Mesenchymal stem cell (in vitro differentiated cells and primary cell): ENCODE data around the gene ZRANB2.

Experiments
- DNase-seq: peaks from one replicate; pipeline ENCODE4 v3.0.0-alpha.2; 2013
- H2AFZ ChIP-seq: one replicate; pipeline ENCODE4 v1.6.1; 2013; ENCODE audit warnings: low read depth, mild to moderate bottlenecking, control low read depth, inconsistent platforms, low read length, moderate library complexity
- H2AK5ac ChIP-seq: 2 replicates; pipeline ENCODE4 v1.6.1; 2013; ENCODE audit warnings: low read length, moderate library complexity, mild to moderate bottlenecking, inconsistent platforms; ENCODE audit not compliant: severe bottlenecking
- H2BK120ac ChIP-seq: one replicate; pipeline ENCODE4 v1.6.1; 2013; ENCODE audit warnings: low read depth, mild to moderate bottlenecking, inconsistent platforms, low read length, moderate library complexity
- H2BK12ac ChIP-seq, 2 experiments: one replicate each; pipeline ENCODE4 v1.6.1; 2013; ENCODE audit warnings: inconsistent platforms in 2 of 2, low read length in 2 of 2, mild to moderate bottlenecking in 2 of 2, moderate library complexity in 2 of 2, control low read depth in 1 of 2
- H2BK15ac ChIP-seq: one replicate; pipeline ENCODE4 v1.6.1; 2013; ENCODE audit warnings: mild to moderate bottlenecking, low read depth, inconsistent platforms; ENCODE audit not compliant: poor library complexity, severe bottlenecking
- H2BK5ac ChIP-seq: 2 replicates; pipeline ENCODE4 v1.6.1; 2013; ENCODE audit warnings: low read depth, mild to moderate bottlenecking, low read length, control low read depth, inconsistent platforms; ENCODE audit not compliant: poor library complexity, severe bottlenecking
- H3K14ac ChIP-seq, 2 experiments: one replicate each; pipeline ENCODE4 v1.6.1; 2013; ENCODE audit warnings: inconsistent platforms in 2 of 2, low read length in 2 of 2, control low read depth in 1 of 2, mild to moderate bottlenecking in 1 of 2, moderate library complexity in 1 of 2
- H3K18ac ChIP-seq, 2 experiments: one replicate each; pipeline ENCODE4 v1.6.1; 2013; ENCODE audit warnings: inconsistent platforms in 2 of 2, low read length in 2 of 2, control low read depth in 1 of 2, low read depth in 1 of 2, mild to moderate bottlenecking in 1 of 2
- H3K23ac ChIP-seq, 2 experiments: one replicate each; pipeline ENCODE4 v1.6.1; 2013; ENCODE audit warnings: inconsistent platforms in 2 of 2, low read length in 2 of 2, mild to moderate bottlenecking in 2 of 2, moderate library complexity in 2 of 2, control low read depth in 1 of 2
- H3K27ac ChIP-seq: 2 replicates; pipeline ENCODE4 v1.5.1; 2013; ENCODE audit warnings: mild to moderate bottlenecking, moderate library complexity, low read length, control low read depth, inconsistent platforms; ENCODE audit not compliant: poor library complexity, severe bottlenecking
- H3K27me3 ChIP-seq, 2 experiments: 2 replicates each; pipeline versions ENCODE4 v1.6.1 to v1.7.0; 2013; ENCODE audit warnings: low read length in 2 of 2, mild to moderate bottlenecking in 2 of 2, moderate library complexity in 2 of 2, control low read depth in 1 of 2, inconsistent platforms in 1 of 2; ENCODE audit not compliant: control insufficient read depth in 1 of 2, insufficient read depth in 1 of 2
- H3K36me3 ChIP-seq, 2 experiments: 2 replicates each; pipeline versions ENCODE4 v1.6.1 to v1.7.0; 2013; ENCODE audit warnings: low read length in 2 of 2, control low read depth in 1 of 2, inconsistent platforms in 1 of 2, low read depth in 1 of 2, mild to moderate bottlenecking in 1 of 2; ENCODE audit not compliant: insufficient read depth in 2 of 2, control insufficient read depth in 1 of 2
- H3K4ac ChIP-seq, 2 experiments: one replicate each; pipeline ENCODE4 v1.6.1; 2013; ENCODE audit warnings: inconsistent platforms in 2 of 2, low read length in 2 of 2, mild to moderate bottlenecking in 2 of 2, moderate library complexity in 2 of 2, control low read depth in 1 of 2, low read depth in 1 of 2
- H3K4me1 ChIP-seq: 2 replicates; pipeline ENCODE4 v1.6.1; 2013; ENCODE audit warnings: low read depth, low read length, control low read depth; ENCODE audit not compliant: control insufficient read depth, insufficient read depth
- H3K4me2 ChIP-seq: 2 replicates; pipeline ENCODE4 v1.6.1; 2013; ENCODE audit warnings: low read length, mild to moderate bottlenecking, inconsistent platforms; ENCODE audit not compliant: poor library complexity, severe bottlenecking
- H3K4me3 ChIP-seq, 2 experiments: 2 replicates each; pipeline versions ENCODE4 v1.5.1 to v1.7.0; 2013; ENCODE audit warnings: low read length in 2 of 2, mild to moderate bottlenecking in 2 of 2, control low read depth in 1 of 2, low read depth in 1 of 2; ENCODE audit not compliant: insufficient read depth in 1 of 2
- H3K79me1 ChIP-seq: replicated peaks from 2 replicates; pipeline ENCODE4 v1.6.1; 2013; ENCODE audit warnings: mild to moderate bottlenecking, control low read depth, low read length, inconsistent platforms; ENCODE audit not compliant: poor library complexity, severe bottlenecking
- H3K9ac ChIP-seq: 2 replicates; pipeline ENCODE4 v1.7.0; 2013; ENCODE audit warnings: mild to moderate bottlenecking, low read length, moderate library complexity
- H3K9me3 ChIP-seq: 2 replicates; pipeline ENCODE4 v1.7.0; 2013; ENCODE audit warnings: mild to moderate bottlenecking, low read length; ENCODE audit not compliant: control insufficient read depth
- H4K8ac ChIP-seq: one replicate; pipeline ENCODE4 v1.6.1; 2013; ENCODE audit warnings: inconsistent platforms, mild to moderate bottlenecking, low read length, moderate library complexity
- H4K91ac ChIP-seq: one replicate; pipeline ENCODE4 v1.6.1; 2013; ENCODE audit warnings: mild to moderate bottlenecking, low read length, inconsistent platforms
- WGBS: methylation state at CpG from one replicate; pipeline ENCODE4 v1.1.7; 2013; ENCODE audit warnings: mixed read lengths; 5-methylcytosine and 5-hydroxymethylcytosine counted together

The ZRANB2 gene

DNA sequence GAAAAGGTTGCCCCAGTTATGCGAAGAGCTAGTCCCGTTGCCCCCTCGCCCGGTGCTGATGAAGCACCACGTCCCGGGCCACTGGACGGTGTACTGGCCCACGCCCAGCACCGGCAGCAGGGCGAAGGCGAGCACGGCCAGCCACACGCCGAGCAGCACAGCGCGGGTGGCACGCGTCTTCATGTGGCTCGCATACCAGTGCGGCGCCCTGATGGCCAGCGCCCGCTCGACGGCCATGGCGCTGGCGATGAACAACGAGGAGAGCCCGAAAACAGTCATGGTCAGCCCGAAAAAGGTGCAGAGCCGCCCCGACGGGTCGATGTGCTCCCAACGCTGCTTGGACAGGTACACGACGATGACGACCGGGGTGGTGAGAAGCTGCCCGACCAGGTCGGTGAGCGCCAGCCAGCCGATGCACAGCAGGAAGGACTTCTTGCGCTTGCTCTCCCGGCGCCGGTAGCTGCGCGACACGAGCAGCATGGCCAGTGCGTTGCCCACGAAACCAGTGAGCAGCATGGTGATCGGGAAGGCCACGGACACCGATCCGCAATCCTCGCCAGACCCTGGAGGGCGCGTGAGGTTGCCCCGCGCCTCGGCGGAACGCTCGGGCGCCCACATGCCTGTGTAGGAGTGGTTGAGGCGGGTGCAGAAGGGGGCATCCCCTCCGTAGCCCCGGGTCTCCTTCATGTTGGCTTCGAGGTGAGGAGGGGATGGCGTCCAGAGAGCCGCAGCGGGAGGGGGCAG lies 33.8 kb downstream of the ZRANB2 start:
- no peaks in the 10 kb centered on the region for H3K36me3 ChIP-seq
- 41% methylated on average over 49 of the region's 73 CpGs for WGBS

DNA sequence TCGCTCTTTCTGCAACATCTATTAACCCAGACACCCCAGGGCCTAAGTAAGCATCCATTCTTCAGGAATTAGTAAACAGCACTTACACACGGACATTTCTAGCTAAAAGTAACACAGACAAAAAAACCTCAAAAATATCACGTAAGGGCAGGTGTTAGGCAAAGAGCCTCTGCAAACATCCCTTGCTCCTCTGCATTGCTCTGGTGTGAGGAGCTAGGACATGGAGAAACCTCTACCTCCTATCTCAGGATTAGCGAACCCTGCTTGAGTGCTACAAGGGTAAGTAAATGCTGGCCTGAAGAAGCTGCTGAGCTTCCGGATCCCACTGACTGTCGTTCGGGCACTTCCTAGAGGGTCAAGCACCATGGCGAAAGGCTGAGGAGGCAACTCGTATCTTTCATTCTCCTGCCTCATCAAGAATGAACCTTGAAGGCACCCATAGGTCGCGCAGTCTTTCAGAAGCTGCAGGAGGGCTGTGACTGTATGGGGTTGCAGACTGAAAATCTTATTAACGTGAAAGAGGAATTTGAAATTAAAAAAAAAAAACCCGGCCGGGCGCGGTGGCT lies 35.3 kb downstream of the ZRANB2 start:
- no peak overlapping the region for H2BK5ac ChIP-seq
- peaks cover 0 to 4% of the 10 kb centered on the region in 2 experiments for H3K36me3 ChIP-seq
- H3K18ac ChIP-seq, result no peak overlapping the region
- no peak overlapping the region for H2AK5ac ChIP-seq
- H3K27ac ChIP-seq, result no peak overlapping the region
- no peak overlapping the region for H2BK15ac ChIP-seq
- no peak overlapping the region for H3K23ac ChIP-seq
- peaks cover 0 to 24% of the 10 kb centered on the region in 2 experiments for H3K27me3 ChIP-seq
- peaks cover 13% of the 10 kb centered on the region for H3K4me1 ChIP-seq
- H3K79me1 ChIP-seq, result no peaks in the 10 kb centered on the region
- no peak overlapping the region for H2AFZ ChIP-seq
- no peak overlapping the region for H2BK12ac ChIP-seq
- H3K9me3 ChIP-seq, result no peaks in the 10 kb centered on the region
- H3K4me3 ChIP-seq, result peak overlapping the region in 1 of 2 experiments; percentile 78
- no peak overlapping the region for H3K14ac ChIP-seq
- 88% methylated on average over 8 of the region's 16 CpGs for WGBS
- no peak overlapping the region for H4K8ac ChIP-seq
- H3K4ac ChIP-seq, result no peak overlapping the region
- no peak for DNase-seq
- no peak overlapping the region for H3K4me2 ChIP-seq
- no peak overlapping the region for H2BK120ac ChIP-seq
- peak overlapping the region; percentile 55 for H4K91ac ChIP-seq
- H3K9ac ChIP-seq, result peak overlapping the region; percentile 47

More for the DNA sequence above, 33.8 kb downstream of the ZRANB2 start:
- Histone ChIP-seq H3K23ac (peak overlapping the region; percentile 0 to 51), H4K8ac (no peak overlapping the region), H3K4ac (no peak overlapping the region), H2BK5ac (no peak overlapping the region), H2BK12ac (no peak overlapping the region), H3K4me2 (peak overlapping the region; percentile 98), H4K91ac (no peak overlapping the region), H3K79me1 (no peaks in the 10 kb centered on the region), H3K4me3 (peak overlapping the region; percentile 62 to 88), H3K4me1 (peaks cover 13% of the 10 kb centered on the region), H3K27ac (no peak overlapping the region), H3K9ac (peak overlapping the region; percentile 82), H2BK15ac (no peak overlapping the region), H3K9me3 (no peaks in the 10 kb centered on the region), H3K27me3 (peaks cover 0 to 24% of the 10 kb centered on the region in 2 experiments), H3K14ac (peak overlapping the region in 1 of 2 experiments; percentile 36), H3K18ac (peak overlapping the region in 1 of 2 experiments; percentile 1), H2AFZ (peak overlapping the region; percentile 57), H2BK120ac (no peak overlapping the region), H2AK5ac (no peak overlapping the region)
- DNase-seq, result no peak

DNA sequence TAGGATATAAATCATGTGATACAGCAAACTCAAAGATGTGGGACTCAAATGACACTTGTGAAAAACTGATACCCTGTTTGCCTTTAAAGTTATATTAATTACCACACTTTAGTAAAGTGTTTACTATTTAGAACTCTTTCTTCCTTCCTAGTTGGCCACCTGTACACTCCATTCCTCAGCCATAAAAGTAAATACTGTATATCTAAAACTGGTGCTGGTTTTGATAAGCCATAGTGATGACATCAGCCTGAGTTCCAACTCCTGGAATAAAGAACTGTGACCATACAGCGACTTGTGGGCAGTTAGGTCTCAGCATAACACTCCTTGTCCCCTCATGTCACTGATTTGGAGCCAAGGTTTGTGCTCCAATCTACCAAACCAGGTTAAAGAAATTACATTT lies 36.0 kb downstream of the ZRANB2 start:
- Histone ChIP-seq H2BK12ac (no peak overlapping the region), H3K36me3 (peaks cover 0 to 6% of the 10 kb centered on the region in 2 experiments), H3K4ac (no peak overlapping the region), H3K4me2 (no peak overlapping the region), H3K9ac (peak overlapping the region; percentile 47), H2BK5ac (no peak overlapping the region), H4K91ac (no peak overlapping the region), H3K79me1 (no peaks in the 10 kb centered on the region), H3K27me3 (peaks cover 0 to 24% of the 10 kb centered on the region in 2 experiments), H3K9me3 (no peaks in the 10 kb centered on the region), H3K4me3 (peak overlapping the region in 1 of 2 experiments; percentile 78), H3K18ac (no peak overlapping the region), H2BK15ac (no peak overlapping the region), H2AFZ (no peak overlapping the region), H3K14ac (no peak overlapping the region), H3K4me1 (peaks cover 13% of the 10 kb centered on the region), H4K8ac (no peak overlapping the region), H2BK120ac (no peak overlapping the region), H3K23ac (no peak overlapping the region), H3K27ac (no peak overlapping the region), H2AK5ac (no peak overlapping the region)
- WGBS, result 75% methylated on average over 1 of the region's 1 CpG
- no peak for DNase-seq

DNA sequence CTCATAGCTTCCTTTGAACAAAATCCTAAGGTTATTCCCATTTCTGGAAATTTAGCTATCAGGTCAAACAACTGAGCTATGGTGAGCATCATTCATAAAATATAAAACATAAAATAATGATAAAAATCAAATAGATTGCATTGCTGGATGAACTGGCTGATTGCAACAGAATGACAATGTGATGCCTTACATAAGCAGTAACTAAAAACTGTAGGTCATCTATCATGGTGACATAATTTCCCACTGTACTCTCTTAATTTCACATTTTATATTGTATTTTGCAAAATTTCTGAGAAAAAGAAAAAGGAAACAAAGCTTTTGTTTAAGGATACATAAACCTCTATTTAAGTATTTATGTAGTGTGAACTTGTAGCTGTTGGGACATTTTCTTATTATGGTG lies 37.8 kb downstream of the ZRANB2 start:
- peaks cover 13% of the 10 kb centered on the region for H3K4me1 ChIP-seq
- H3K4me2 ChIP-seq, result no peak overlapping the region
- no peaks in the 10 kb centered on the region for H3K79me1 ChIP-seq
- no peak overlapping the region for H3K4ac ChIP-seq
- peaks cover 0 to 20% of the 10 kb centered on the region in 2 experiments for H3K27me3 ChIP-seq
- no peak overlapping the region for H3K18ac ChIP-seq
- no peak overlapping the region for H2BK12ac ChIP-seq
- no peak overlapping the region for H4K8ac ChIP-seq
- DNase-seq, result no peak
- H2BK15ac ChIP-seq, result no peak overlapping the region
- peak overlapping the region in 1 of 2 experiments; percentile 23 for H3K4me3 ChIP-seq
- no peak overlapping the region for H3K23ac ChIP-seq
- H2AK5ac ChIP-seq, result no peak overlapping the region
- H3K9ac ChIP-seq, result peak overlapping the region; percentile 35
- H4K91ac ChIP-seq, result no peak overlapping the region
- no peak overlapping the region for H3K14ac ChIP-seq
- no peak overlapping the region for H2BK120ac ChIP-seq
- peaks cover 0 to 12% of the 10 kb centered on the region in 2 experiments for H3K36me3 ChIP-seq
- H2BK5ac ChIP-seq, result no peak overlapping the region
- no peaks in the 10 kb centered on the region for H3K9me3 ChIP-seq
- H2AFZ ChIP-seq, result no peak overlapping the region
- no peak overlapping the region for H3K27ac ChIP-seq
